K562 (cell line): Measurements from ENCODE around the gene GAMT. TPM values are rescaled to one million over a fixed set of nuclear protein-coding genes. Genes with fewer than 3 reads are reported as not detected.

ENCODE experiments used
- ADNP ChIP-seq: fragments of 200-800 bp; sonication (Bioruptor generic); IDR thresholded peaks from 2 replicates; pipeline ENCODE4 v1.6.1; 2016; ENCODE audit warnings: missing genetic modification characterization, missing compliant biosample characterization
- CCAR2 ChIP-seq: fragments of 200-400 bp; formaldehyde crosslinking; IDR thresholded peaks from 2 replicates; pipeline ENCODE4 v1.6.1; 2017; ENCODE audit warnings: mild to moderate bottlenecking, low read depth, low read length
- EGR1 ChIP-seq: fragments of 450-650 bp; conservative IDR thresholded peaks from 2 replicates; pipeline ENCODE4 v1.6.1; 2017; ENCODE audit warnings: mild to moderate bottlenecking
- GABPB1 ChIP-seq: sonication (generic); formaldehyde crosslinking; IDR thresholded peaks from 2 replicates; pipeline ENCODE4 v1.8.0; 2022; ENCODE audit warnings: mild to moderate bottlenecking, missing genetic modification reagents
- GMEB1 ChIP-seq: fragments of 250-450 bp; sonication (Bioruptor Pico); IDR thresholded peaks from 2 replicates; pipeline ENCODE4 v1.4.0; 2020; ENCODE audit warnings: mild to moderate bottlenecking
- HNRNPL ChIP-seq: fragments of 200-400 bp; formaldehyde crosslinking; IDR thresholded peaks from 2 replicates; pipeline ENCODE4 v1.6.1; 2017; ENCODE audit warnings: low read depth, mild to moderate bottlenecking, low read length
- MTA2 ChIP-seq: fragments of 450-650 bp; IDR thresholded peaks from 2 replicates; pipeline ENCODE4 v1.6.1; 2016; ENCODE audit warnings: low read depth
- NFE2L1 ChIP-seq: fragments of 450-650 bp; IDR thresholded peaks from 2 replicates; pipeline ENCODE4 v1.6.1; 2016; ENCODE audit warnings: missing genetic modification characterization, low read depth, mild to moderate bottlenecking, missing compliant biosample characterization, moderate library complexity, borderline replicate concordance
- POLR2B ChIP-seq: fragments of 450-650 bp; IDR thresholded peaks from 2 replicates; pipeline ENCODE4 v1.6.1; 2018; ENCODE audit warnings: low read depth; ENCODE audit not compliant: partially characterized antibody
- RUNX1 ChIP-seq: sonication (generic); IDR thresholded peaks from 2 replicates; pipeline ENCODE4 v1.6.1; 2016; ENCODE audit warnings: antibody characterized with exemption, low read depth
- STAG1 ChIP-seq: sonication (generic); formaldehyde crosslinking; IDR thresholded peaks from 2 replicates; pipeline ENCODE4 v1.5.0; 2020; ENCODE audit warnings: missing genetic modification reagents, borderline replicate concordance
- TCF7 ChIP-seq: sonication (generic); IDR thresholded peaks from 2 replicates; pipeline ENCODE4 v1.6.1; 2016; ENCODE audit warnings: antibody characterized with exemption, borderline replicate concordance
- ZHX1 ChIP-seq: fragments of 150-350 bp; conservative IDR thresholded peaks from 2 replicates; pipeline ENCODE4 v1.6.1; 2014; ENCODE audit warnings: low read length
- ZKSCAN3 ChIP-seq: fragments of 250-450 bp; sonication (Bioruptor Pico); IDR thresholded peaks from 2 replicates; pipeline ENCODE4 v1.4.0; 2020
- ZNF140 ChIP-seq: fragments of 250-450 bp; sonication (Bioruptor Pico); IDR thresholded peaks from 2 replicates; pipeline ENCODE4 v1.8.0; 2021; ENCODE audit warnings: moderate library complexity, mild to moderate bottlenecking, inconsistent platforms
- ZNF263 ChIP-seq: sonication (generic); formaldehyde crosslinking; IDR thresholded peaks from 2 replicates; pipeline ENCODE4 v1.8.0; 2022; ENCODE audit warnings: mild to moderate bottlenecking, missing genetic modification reagents, borderline replicate concordance
- ZNF354B ChIP-seq: fragments of 250-450 bp; sonication (Bioruptor Pico); IDR thresholded peaks from 2 replicates; pipeline ENCODE4 v1.4.0; 2020
- ZNF589 ChIP-seq: fragments of 200-800 bp; sonication (Bioruptor generic); IDR thresholded peaks from 2 replicates; pipeline ENCODE4 v1.6.1; 2016; ENCODE audit warnings: low read depth, missing genetic modification characterization, missing compliant biosample characterization
- ZNF707 ChIP-seq: fragments of 250-450 bp; sonication (Bioruptor Pico); conservative IDR thresholded peaks from 2 replicates; pipeline ENCODE4 v1.8.0; 2022; ENCODE audit warnings: inconsistent platforms, mild to moderate bottlenecking, moderate library complexity
- polyA plus RNA-seq, 8 experiments: library from polyadenylated mRNA; depleted of rRNA in 4 of 8; stranded (reverse) in 5 of 8; unstranded in 3 of 8; fragments of >200 nt; fragmentation: Nextera tagmentation in 2 of 8; fragmentation: Illumina TruSeq in 1 of 8; extraction: Ambion mirVana in 2 of 8; extraction: Trizol in 1 of 8; gene quantifications; 2 replicates each; pipeline versions ENCODE4 v1.2.1 to v1.2.3, GENCODE V29; 2011 to 2014; ENCODE audit warnings: inconsistent platforms in 1 of 8, missing spikeins in 1 of 8
- total RNA-seq, 7 experiments: library from RNA; depleted of rRNA in 6 of 7; stranded (reverse); fragments of >200 nt in 6 of 7; fragmentation: Illumina TruSeq in 2 of 7; extraction: Trizol in 2 of 7; gene quantifications; 2 replicates each; pipeline versions ENCODE4 v1.2.1 to v1.2.3, GENCODE V29; 2011 to 2021; ENCODE audit warnings: low replicate concordance in 1 of 7
- TF ChIP-seq, protein P1 (sequence below): fragments of 450-650 bp; formaldehyde crosslinking; IDR thresholded peaks from 2 replicates; pipeline ENCODE4 v1.4.0; 2022; ENCODE audit warnings: missing genetic modification characterization
- TF ChIP-seq, protein P2 (sequence below): fragments of 250-450 bp; sonication (Bioruptor Pico); IDR thresholded peaks from 2 replicates; pipeline ENCODE4 v1.8.0; 2022; ENCODE audit warnings: moderate library complexity, mild to moderate bottlenecking, inconsistent platforms

Gene GAMT
- total and polyA plus RNA-seq, 9 of the 15 experiments (the other 6 are each of a cell fraction or from before 2014, with no cell fraction given): 1.3 to 35.3 (median 27.2) TPM

DNA sequence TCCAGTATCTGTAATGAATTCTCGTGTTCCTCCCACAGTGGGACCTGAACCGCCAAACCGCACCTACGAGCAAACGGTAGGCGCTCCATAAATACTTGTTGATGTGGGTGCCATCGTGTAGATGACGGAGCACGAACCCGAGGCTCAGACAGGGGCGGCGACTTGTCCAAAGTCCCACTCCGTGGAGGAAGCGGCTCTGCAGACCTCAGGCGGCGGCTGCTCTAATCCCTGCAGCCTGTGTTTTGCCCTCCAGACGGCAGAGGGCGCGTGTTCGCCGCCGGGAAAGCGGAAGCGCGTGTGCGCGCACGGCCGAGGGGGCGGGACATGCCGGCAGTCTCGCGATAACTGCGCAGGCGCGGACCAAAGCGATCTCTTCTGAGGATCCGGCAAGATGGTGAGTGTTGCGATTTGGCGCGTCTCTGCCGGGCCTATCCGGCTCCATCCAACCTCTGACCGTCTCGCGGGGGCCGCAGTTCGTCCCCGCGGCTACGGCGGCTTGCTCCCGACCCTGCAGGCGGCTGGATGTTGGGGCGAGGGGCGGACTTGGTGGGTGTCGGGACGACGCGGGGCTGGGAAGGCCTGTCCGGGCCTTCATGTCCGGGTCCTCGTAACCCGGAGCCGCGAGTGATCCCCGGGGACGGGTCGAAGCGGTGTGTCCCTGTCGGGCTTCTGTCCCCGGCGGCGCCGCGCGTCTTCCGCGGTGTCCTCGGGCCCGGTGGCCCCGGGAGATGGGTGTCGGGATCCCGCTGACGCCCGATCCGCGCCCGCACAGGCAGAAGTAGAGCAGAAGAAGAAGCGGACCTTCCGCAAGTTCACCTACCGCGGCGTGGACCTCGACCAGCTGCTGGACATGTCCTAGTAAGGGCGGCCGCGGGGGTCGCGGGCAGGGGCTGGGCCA is 36.9 kb upstream of the GAMT start, which contains the start of gene RPS15 (continued):
- TF ChIP-seq STAG1 (CRISPR knock-in tag): 0 out of 2 replicates have a peak, but pooled peaks have one; percentile 38
- TF ChIP-seq GABPB1 (CRISPR knock-in tag): peak; percentile 98
- no peak for TF ChIP-seq CCAR2
- TF ChIP-seq, protein P1, sequence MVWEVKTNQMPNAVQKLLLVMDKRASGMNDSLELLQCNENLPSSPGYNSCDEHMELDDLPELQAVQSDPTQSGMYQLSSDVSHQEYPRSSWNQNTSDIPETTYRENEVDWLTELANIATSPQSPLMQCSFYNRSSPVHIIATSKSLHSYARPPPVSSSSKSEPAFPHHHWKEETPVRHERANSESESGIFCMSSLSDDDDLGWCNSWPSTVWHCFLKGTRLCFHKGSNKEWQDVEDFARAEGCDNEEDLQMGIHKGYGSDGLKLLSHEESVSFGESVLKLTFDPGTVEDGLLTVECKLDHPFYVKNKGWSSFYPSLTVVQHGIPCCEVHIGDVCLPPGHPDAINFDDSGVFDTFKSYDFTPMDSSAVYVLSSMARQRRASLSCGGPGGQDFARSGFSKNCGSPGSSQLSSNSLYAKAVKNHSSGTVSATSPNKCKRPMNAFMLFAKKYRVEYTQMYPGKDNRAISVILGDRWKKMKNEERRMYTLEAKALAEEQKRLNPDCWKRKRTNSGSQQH (CRISPR knock-in tag): no peak
- no peak for TF ChIP-seq ZNF589 (CRISPR knock-in tag)
- no peak for TF ChIP-seq ZNF140 (CRISPR knock-in tag)
- TF ChIP-seq HNRNPL: 0 out of 2 replicates have a peak, but pooled peaks have one; percentile 31
- TF ChIP-seq GMEB1 (CRISPR knock-in tag): peak; percentile 89
- no peak for TF ChIP-seq MTA2
- peak; percentile 99 for TF ChIP-seq POLR2B
- TF ChIP-seq EGR1: peak; percentile 66
- TF ChIP-seq ZKSCAN3 (CRISPR knock-in tag): no peak
- TF ChIP-seq ADNP (tag): no peak
- peak; percentile 86; the same call in 1 of the 2 replicates for TF ChIP-seq ZHX1
- TF ChIP-seq ZNF354B: no peak
- no peak for TF ChIP-seq NFE2L1 (tag)
- no peak for TF ChIP-seq ZNF707 (CRISPR knock-in tag)
- TF ChIP-seq ZNF263 (CRISPR knock-in tag): peak; percentile 77; the same call in 1 of the 2 replicates
- peak; percentile 21; the same call in 1 of the 2 replicates for TF ChIP-seq TCF7
- no peak for TF ChIP-seq RUNX1
- TF ChIP-seq, protein P2, sequence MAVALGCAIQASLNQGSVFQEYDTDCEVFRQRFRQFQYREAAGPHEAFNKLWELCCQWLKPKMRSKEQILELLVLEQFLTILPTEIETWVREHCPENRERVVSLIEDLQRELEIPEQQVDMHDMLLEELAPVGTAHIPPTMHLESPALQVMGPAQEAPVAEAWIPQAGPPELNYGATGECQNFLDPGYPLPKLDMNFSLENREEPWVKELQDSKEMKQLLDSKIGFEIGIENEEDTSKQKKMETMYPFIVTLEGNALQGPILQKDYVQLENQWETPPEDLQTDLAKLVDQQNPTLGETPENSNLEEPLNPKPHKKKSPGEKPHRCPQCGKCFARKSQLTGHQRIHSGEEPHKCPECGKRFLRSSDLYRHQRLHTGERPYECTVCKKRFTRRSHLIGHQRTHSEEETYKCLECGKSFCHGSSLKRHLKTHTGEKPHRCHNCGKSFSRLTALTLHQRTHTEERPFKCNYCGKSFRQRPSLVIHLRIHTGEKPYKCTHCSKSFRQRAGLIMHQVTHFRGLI: no peak
